Stimulated activated effector memory CD8-positive, alpha-beta T cell treated with anti-CD3 and anti-CD28 coated beads, Interleukin-12 subunit alpha, Interleukin-12 subunit beta, amount 100 ng/mL, for 72 hours (primary cell): ENCODE measurements around the gene PTPRN2.

Source experiments
- ATAC-seq: fragments of 150-1000 bp; cut with Tn5 transposase; 2 replicates; pipeline ENCODE4 v1.10.0; 2021
- DNase-seq, 2 donors: peaks; one replicate each; pipeline ENCODE4 v3.0.0; 2021 to 2022; ENCODE audit warnings: low spot score in 2 of 2
- H3K27ac Mint-ChIP-seq: one replicate; pipeline ENCODE4 v1.8.0; 2022; ENCODE audit warnings: mild to moderate bottlenecking, mixed read lengths
- H3K36me3 Mint-ChIP-seq: one replicate; pipeline ENCODE4 v1.8.0; 2022; ENCODE audit warnings: mild to moderate bottlenecking, mixed read lengths
- H3K4me1 Mint-ChIP-seq: one replicate; pipeline ENCODE4 v1.8.0; 2022; ENCODE audit warnings: mixed read lengths
- H3K4me3 Mint-ChIP-seq: one replicate; pipeline ENCODE4 v1.8.0; 2022; ENCODE audit warnings: mild to moderate bottlenecking, mixed read lengths
- H3K9me3 Mint-ChIP-seq: one replicate; pipeline ENCODE4 v1.8.0; 2022; ENCODE audit warnings: mixed read lengths

PTPRN2 gene

GRCh38 chr7:158324397-158325360, 262.9 kb downstream of the PTPRN2 start:
- Mint-ChIP-seq H3K4me1 (no peaks in the 10 kb centered on the region), H3K36me3 (no peaks in the 10 kb centered on the region), H3K9me3 (peaks cover 10% of the 10 kb centered on the region), H3K27ac (no peak overlapping the region), H3K4me3 (no peak overlapping the region)
- ATAC-seq (no peak), DNase-seq (no peak)

DNA sequence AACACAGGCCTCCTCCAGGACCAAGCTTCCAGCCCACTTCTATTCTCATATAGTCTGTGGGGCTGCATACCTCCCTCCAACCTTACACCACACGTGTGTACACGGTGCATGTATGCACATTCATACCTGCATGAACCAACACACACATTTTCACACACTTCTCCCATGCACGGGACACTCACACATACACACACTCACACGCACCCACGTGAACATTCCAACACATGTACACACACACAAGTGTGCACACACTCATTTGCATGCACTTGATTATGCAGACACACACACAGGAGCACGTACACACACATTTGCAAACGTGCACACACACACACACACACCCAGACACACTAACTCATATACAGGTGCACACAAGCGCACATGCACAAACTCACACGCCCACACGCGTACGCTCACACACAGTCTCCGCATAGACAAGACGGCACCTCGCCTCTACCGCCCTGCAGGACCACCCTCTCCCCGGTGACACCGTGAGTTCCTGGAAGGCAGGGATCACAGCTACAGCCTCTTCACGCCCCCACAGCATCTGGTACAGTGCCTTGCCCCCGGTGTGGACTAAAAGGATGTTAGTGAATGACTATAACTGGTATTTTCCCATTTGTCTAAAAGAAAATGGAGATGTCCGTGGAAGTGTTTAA, 263.8 kb downstream of the PTPRN2 start:
- no peak for DNase-seq
- H3K4me1 Mint-ChIP-seq: no peaks in the 10 kb centered on the region
- no peak overlapping the region for H3K4me3 Mint-ChIP-seq
- peaks cover 10% of the 10 kb centered on the region for H3K9me3 Mint-ChIP-seq
- H3K36me3 Mint-ChIP-seq: no peaks in the 10 kb centered on the region
- ATAC-seq: no peak
- no peak overlapping the region for H3K27ac Mint-ChIP-seq

- no peak for DNase-seq
- ATAC-seq: no peak
- Mint-ChIP-seq H3K27ac (no peak overlapping the region), H3K4me3 (no peak overlapping the region), H3K9me3 (peaks cover 10% of the 10 kb centered on the region), H3K36me3 (no peaks in the 10 kb centered on the region), H3K4me1 (no peaks in the 10 kb centered on the region)
Measured at GRCh38 chr7:158322616-158323530, 264.8 kb downstream of the PTPRN2 start.

DNA sequence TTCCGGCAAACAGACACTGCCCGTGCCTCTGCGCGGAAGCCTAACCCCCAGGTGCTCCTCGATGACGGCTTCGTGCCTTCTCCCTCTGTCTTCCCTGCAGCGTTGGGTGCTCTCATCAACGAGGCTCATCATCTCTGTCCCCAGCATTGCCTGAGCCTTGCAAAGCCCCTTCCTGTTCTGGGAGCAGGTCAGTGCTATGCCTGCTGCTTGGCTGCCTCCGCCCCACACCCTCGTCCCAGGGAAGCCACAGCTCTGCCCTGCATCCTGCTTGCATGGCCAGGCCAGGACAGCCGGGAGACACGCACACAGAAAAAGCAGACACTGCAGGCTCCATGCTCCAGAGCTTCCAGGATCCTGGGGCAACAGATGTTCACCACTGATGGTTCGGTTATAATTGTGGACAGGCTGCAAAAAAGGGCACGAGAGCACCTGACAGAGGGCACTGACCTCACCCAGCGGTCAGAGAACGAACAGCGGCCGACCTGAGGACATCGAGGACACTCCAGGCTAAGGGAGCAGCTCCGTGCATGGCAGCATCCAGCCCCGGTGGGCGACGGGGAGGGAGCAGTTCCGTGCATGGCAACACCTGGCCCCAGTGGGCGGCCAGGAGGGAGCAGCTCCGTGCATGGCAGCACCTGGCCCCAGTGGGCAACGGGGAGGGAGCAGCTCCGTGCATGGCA, 265.5 kb downstream of the PTPRN2 start:
- no peak for ATAC-seq
- H3K27ac Mint-ChIP-seq: no peak overlapping the region
- H3K9me3 Mint-ChIP-seq: peaks cover 7% of the 10 kb centered on the region
- H3K4me1 Mint-ChIP-seq: no peaks in the 10 kb centered on the region
- H3K36me3 Mint-ChIP-seq: no peaks in the 10 kb centered on the region
- no peak overlapping the region for H3K4me3 Mint-ChIP-seq
- DNase-seq: no peak

DNA sequence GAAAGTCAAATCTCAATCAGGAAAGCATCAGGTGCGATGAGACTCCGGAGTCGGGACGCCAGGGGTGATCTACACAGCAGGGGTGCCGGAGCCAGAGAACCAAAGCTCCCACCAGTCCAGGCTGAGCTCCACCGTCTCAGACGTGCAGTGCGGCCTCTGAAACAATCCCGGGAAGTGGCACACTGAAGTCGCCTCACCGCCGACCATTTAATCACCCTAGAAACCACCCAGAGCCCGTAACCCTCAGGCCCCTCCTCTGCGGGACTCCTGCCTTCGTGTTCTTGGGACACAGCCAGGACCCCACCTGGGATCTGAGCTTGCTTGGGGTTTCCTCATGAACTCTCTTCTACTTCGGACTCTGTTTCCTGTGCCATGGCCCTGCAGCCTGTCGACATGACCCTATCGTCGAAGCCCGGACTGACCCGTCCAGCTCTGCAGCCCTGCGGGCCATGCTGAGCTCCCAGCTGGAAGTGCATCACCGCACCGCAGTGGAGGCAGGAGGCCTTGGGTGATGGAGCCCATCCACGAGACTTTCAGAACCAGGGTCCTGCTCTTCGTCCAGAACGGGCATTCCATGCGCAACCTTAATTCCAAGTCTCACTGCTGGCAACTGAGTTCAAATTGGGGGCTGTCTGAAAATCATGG, 266.4 kb downstream of the PTPRN2 start:
- H3K27ac Mint-ChIP-seq: no peak overlapping the region
- H3K4me3 Mint-ChIP-seq: no peak overlapping the region
- ATAC-seq (no peak), DNase-seq (no peak)
- peaks cover 3% of the 10 kb centered on the region for H3K9me3 Mint-ChIP-seq
- H3K4me1 Mint-ChIP-seq: no peaks in the 10 kb centered on the region
- H3K36me3 Mint-ChIP-seq: no peaks in the 10 kb centered on the region

DNA sequence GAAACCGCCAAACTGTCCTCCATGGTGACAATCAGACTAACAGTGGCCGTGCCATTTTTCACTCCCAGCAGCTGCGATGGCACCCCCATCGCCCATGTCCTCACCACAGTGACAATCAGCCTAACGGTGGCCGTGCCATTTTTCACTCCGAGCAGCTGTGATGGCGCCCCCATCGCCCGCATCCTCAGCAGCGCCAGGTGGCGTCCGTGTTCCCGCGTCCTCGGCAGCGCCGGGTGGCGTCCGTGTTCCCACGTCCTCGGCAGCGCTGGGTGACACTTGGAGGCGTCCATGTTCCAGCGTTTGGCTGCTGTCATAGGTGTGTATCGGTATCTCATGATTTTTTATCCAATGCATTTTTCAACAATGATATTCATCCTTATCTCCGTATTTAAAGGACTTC, 267.3 kb downstream of the PTPRN2 start:
- Mint-ChIP-seq H3K9me3 (peaks cover 3% of the 10 kb centered on the region), H3K4me3 (no peak overlapping the region), H3K4me1 (no peaks in the 10 kb centered on the region), H3K36me3 (no peaks in the 10 kb centered on the region), H3K27ac (no peak overlapping the region)
- ATAC-seq: no peak
- no peak for DNase-seq

- H3K4me1 Mint-ChIP-seq: no peaks in the 10 kb centered on the region
- no peak overlapping the region for H3K4me3 Mint-ChIP-seq
- H3K9me3 Mint-ChIP-seq: peaks cover 3% of the 10 kb centered on the region
- no peak overlapping the region for H3K27ac Mint-ChIP-seq
- H3K36me3 Mint-ChIP-seq: no peaks in the 10 kb centered on the region
- ATAC-seq (no peak), DNase-seq (no peak)
Measured at GRCh38 chr7:158318511-158318913, 269.1 kb downstream of the PTPRN2 start.

- no peak overlapping the region for H3K27ac Mint-ChIP-seq
- H3K36me3 Mint-ChIP-seq: no peaks in the 10 kb centered on the region
- ATAC-seq (no peak), DNase-seq (no peak)
- no peak overlapping the region for H3K4me3 Mint-ChIP-seq
- no peaks in the 10 kb centered on the region for H3K4me1 Mint-ChIP-seq
- peaks cover 4% of the 10 kb centered on the region for H3K9me3 Mint-ChIP-seq
Measured at GRCh38 chr7:158317238-158318205, 270.1 kb downstream of the PTPRN2 start.

- H3K27ac Mint-ChIP-seq: no peak overlapping the region
- H3K36me3 Mint-ChIP-seq: no peaks in the 10 kb centered on the region
- no peak overlapping the region for H3K4me3 Mint-ChIP-seq
- H3K4me1 Mint-ChIP-seq: no peaks in the 10 kb centered on the region
- ATAC-seq (no peak), DNase-seq (no peak)
- H3K9me3 Mint-ChIP-seq: peaks cover 7% of the 10 kb centered on the region
Measured at GRCh38 chr7:158316466-158317031, 271.1 kb downstream of the PTPRN2 start.

GRCh38 chr7:158315881-158316280, 271.7 kb downstream of the PTPRN2 start:
- no peak for ATAC-seq
- no peak overlapping the region for H3K4me3 Mint-ChIP-seq

DNA sequence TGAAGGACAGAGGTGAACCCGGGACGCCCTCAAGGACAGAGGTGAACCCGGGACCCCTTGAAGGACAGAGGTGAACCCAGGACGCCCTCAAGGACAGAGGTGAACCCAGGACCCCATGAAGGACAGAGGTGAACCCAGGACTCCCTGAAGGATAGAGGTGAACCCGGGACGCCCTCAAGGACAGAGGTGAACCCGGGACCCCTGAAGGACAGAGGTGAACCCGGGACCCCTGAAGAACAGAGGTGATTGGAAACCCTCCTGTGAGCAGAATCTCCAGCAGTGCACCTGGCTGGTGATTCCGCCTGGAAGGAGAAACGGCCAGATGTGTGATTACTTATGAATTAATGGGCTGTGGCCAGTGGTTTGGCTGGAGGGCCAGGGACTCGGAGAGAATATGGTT, 272.3 kb downstream of the PTPRN2 start:
- ATAC-seq (no peak), DNase-seq (no peak)
- peaks cover 7% of the 10 kb centered on the region for H3K9me3 Mint-ChIP-seq
- no peaks in the 10 kb centered on the region for H3K4me1 Mint-ChIP-seq
- H3K4me3 Mint-ChIP-seq: no peak overlapping the region
- H3K36me3 Mint-ChIP-seq: no peaks in the 10 kb centered on the region
- H3K27ac Mint-ChIP-seq: no peak overlapping the region

More at GRCh38 chr7:158315881-158316280, 271.7 kb downstream of the PTPRN2 start:
- H3K27ac Mint-ChIP-seq: no peak overlapping the region
- no peak for DNase-seq
- no peaks in the 10 kb centered on the region for H3K4me1 Mint-ChIP-seq
- H3K9me3 Mint-ChIP-seq: peaks cover 7% of the 10 kb centered on the region
- H3K36me3 Mint-ChIP-seq: no peaks in the 10 kb centered on the region

DNA sequence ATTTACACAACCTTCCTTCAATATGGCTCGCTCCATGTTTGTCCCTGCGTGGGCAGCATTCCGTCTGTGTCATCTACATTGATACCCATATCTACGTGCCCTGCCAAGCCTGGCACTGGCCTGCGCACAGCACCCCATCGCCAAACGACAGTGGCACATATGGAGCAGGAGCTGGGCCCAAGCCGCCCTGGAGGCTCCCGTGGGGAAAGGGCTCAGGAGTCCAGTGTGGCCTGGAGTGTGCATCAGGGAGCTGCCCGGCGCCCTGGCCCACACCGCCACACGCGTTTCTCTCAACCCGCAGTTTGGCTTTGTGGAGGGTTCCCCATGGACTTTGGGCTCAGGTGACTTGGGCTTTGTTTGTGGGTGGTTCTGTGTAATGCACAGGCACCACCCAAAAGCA, 273.2 kb downstream of the PTPRN2 start:
- no peak overlapping the region for H3K27ac Mint-ChIP-seq
- peaks cover 8% of the 10 kb centered on the region for H3K9me3 Mint-ChIP-seq
- DNase-seq (no peak), ATAC-seq (no peak)
- H3K4me1 Mint-ChIP-seq: no peaks in the 10 kb centered on the region
- H3K36me3 Mint-ChIP-seq: no peaks in the 10 kb centered on the region
- no peak overlapping the region for H3K4me3 Mint-ChIP-seq

DNA sequence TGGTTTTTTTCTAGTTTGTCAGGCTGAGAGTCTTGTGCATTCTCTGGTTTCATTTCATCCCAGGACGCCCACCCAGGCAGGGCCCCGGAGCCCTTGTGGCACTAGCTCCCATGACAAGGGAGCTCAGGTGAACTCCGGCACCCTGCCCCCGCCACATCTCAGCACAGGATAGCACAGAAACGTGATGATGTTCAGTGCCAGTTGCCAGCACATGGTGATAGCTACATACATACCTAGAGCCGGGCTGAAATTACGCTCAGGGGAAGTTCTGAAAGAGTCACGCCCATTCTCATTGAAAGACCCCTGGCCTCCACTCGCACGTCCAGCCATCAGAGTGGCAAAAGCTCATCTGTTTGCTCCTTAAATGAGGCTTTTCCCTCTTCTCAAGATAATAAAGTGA, 273.7 kb downstream of the PTPRN2 start:
- Mint-ChIP-seq H3K27ac (no peak overlapping the region), H3K4me3 (no peak overlapping the region), H3K9me3 (peaks cover 8% of the 10 kb centered on the region), H3K36me3 (no peaks in the 10 kb centered on the region), H3K4me1 (no peaks in the 10 kb centered on the region)
- ATAC-seq (no peak), DNase-seq (no peak)
